Measurements from ENCODE around the gene SEL1L3.

GRCh38 chr4:25901030-25901430, 38.2 kb upstream of the SEL1L3 start:
- TF ChIP-seq TAF1 (IDR thresholded peaks at IDR 0.05; ENCODE audit: low read depth, low read length) (no peak), POLR2A (IDR thresholded peaks at IDR 0.05; ENCODE audit: low read depth, low read length) (no peak), POLR2AphosphoS5 (IDR thresholded peaks at IDR 0.05; ENCODE audit: low read depth, low read length) (no peak), SPI1 (IDR thresholded peaks at IDR 0.05; ENCODE audit: low read depth, low read length) (no peak), PAX5 (IDR thresholded peaks at IDR 0.05; ENCODE audit: insufficient read depth, low read length, severe bottlenecking) (no peak), POU2F2 (IDR thresholded peaks at IDR 0.05; ENCODE audit: low read depth, low read length) (no peak)

Data from GM12891 (cell line).